HG02885 (cell line): Measurements from ENCODE around the gene SNX5.
"Not testable (repeated sequence)": the region's sequence is repeated elsewhere in the genome, so short reads cannot be mapped to it uniquely, and the experiment has no call there.

Experiments
- ATAC-seq: cut with Tn5 transposase; IDR thresholded peaks from one replicate; pipeline ENCODE4 v1.9.1; 2021; ENCODE audit warnings: mild to moderate bottlenecking; ENCODE audit not compliant: unreplicated experiment, poor library complexity

The SNX5 gene

GRCh38 chr20:17961587-17961940 is 7.0 kb downstream of the SNX5 start:
- ATAC-seq, result no peak

DNA sequence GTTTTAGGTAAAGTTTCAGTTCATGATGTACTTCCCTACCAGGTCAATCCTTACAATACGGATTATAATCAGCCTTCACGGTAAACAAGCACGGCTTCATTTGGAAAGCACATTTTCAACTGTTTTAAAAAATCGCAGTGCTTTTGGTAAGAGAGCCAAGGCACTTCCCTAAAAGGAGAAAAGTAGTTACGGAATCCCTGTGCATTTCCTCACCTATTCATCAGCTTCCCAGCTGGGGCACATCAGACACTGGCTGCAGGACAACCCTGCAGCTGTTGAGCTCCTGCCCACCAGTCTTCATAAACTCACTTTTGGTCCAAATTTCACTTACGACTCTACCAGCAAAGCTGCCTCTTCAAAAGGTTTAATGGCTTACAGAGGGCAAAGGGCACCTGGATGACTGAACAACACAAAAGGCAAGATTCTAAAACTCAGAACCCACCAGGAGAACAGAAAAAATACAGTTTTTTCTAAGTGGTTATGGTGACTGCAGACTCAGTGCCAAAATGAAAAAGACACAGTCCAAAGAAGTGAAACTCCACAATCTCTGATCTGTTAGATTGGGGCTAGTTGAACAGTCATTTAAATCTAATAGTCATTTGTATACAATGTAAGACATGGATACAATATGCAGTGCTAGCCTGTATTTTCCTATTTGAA is 7.5 kb downstream of the SNX5 start:
- no peak for ATAC-seq

- ATAC-seq, result not testable (repeated sequence)
Measured at GRCh38 chr20:17960400-17960885, 8.2 kb downstream of the SNX5 start.

DNA sequence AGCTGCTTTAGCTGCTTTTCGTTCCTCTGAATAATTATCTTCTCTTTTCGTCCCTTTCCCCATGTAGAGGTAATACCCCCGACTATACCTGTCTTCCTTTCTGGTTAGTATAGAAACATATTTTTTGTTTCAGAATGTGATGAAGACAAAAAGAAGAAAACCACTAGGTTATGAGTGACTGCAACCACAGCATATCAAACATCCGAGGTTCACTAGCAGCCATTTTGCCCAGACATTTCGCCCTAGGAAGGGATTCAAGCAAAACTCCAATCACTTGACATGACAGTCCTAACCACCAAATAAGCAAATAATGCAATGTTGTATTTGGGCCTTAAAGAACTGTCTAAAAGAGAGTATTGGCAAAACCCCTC is 9.4 kb downstream of the SNX5 start:
- no peak for ATAC-seq

GRCh38 chr20:17958373-17959256 is 10.0 kb downstream of the SNX5 start:
- ATAC-seq, result no peak

DNA sequence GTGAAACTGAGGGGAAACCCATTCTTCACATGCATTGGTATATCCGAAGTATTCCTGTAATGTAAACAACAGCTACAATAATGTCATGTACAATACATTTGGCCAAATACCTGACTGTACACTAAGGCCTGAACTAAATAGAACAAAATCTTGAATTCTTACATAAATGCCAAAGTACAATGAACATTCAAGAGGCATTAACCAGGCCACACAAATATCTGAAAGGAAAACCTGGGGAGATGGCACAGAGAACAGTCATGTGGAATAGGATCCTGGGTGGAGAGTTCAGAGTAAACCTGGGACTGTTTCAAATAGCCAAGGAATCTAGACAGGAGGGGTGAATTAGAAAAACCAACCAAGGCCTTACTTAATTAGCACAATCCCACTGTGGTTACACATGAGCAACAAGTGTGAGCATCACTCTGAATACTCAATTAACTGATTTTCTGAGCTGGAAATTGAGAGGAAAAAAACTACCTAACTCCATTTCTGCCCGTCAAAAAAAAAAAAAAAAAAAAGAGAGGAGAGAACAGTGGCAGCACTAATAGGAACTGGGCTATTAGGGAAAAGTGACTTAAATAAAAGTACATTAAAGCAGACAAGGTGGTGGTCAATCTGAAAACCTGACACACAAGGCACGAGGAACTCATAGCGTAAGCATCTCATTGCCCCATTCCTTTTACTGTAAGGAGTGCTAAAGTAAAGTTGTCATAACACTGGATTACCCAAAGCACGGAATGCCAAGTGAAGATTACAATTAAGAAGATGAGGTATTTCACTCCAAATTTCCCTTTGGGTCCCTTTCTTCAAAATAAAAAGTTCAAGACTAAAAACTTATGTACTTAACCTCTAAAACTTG is 10.9 kb downstream of the SNX5 start:
- no peak for ATAC-seq

DNA sequence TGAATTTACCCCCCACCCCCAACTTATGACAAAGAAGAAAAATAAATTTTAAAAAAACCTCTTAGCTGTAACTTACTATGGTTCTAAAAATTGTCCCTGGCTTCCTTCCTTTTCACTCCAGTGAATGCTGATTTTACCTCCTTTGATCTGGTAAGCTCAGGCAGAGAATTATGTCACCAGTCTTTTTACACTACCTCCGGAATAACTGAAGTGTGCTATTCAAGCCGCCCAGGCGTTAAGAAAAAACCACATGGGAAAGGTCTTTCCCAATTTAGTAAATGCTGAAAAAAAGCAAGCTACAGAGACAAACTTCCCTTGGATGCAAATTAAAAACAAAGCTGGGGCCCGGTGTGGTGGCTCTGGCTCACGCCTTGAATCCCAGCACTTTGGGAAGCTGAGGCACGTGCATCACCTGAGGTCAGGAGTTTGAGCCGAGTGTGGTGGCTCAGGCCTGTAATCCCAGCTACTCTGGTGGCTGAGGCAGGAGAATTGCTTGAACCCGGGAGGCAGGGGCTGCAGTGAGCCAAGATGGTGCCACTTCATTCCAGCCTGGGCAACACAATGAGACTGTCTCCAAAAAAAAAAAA is 12.4 kb downstream of the SNX5 start:
- ATAC-seq, result no peak

DNA sequence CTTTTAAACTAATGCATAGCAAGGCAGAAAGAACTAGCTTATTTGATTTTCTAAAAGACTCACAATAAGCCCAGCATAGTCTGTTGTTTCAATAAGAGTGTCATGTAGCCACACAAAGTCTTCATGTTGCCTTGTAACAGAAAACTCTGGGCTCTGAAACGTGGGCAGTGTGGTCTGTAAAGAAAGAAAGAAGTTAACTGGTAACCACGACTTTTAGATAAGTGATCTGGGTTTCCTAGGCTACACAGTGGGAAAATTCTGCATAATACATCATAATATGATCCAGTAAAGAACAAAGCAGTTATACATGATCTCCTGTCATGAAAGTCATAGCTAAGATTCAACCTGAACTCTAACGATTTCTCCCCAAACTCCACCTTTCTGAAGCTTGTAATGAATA is 13.3 kb downstream of the SNX5 start:
- no peak for ATAC-seq

DNA sequence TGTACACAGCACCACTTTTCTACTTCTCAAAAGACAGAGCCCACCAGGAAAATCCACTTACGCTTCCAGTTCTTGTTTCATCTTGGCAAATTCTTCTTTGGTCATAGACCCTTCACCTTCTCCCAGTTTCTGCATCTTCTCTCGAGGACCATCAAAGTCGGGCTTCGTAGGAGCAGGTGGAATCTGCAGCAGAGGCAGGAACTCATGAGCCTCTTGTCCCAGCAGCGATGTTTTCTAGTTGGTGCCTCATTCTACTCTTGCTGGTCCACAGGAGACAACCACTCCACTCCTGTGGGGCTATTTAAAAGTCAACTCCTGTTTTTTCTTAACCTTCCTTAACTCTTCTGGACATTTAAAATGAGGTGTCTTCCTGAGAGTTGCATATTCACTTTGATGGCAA is 14.7 kb downstream of the SNX5 start:
- ATAC-seq, result no peak

DNA sequence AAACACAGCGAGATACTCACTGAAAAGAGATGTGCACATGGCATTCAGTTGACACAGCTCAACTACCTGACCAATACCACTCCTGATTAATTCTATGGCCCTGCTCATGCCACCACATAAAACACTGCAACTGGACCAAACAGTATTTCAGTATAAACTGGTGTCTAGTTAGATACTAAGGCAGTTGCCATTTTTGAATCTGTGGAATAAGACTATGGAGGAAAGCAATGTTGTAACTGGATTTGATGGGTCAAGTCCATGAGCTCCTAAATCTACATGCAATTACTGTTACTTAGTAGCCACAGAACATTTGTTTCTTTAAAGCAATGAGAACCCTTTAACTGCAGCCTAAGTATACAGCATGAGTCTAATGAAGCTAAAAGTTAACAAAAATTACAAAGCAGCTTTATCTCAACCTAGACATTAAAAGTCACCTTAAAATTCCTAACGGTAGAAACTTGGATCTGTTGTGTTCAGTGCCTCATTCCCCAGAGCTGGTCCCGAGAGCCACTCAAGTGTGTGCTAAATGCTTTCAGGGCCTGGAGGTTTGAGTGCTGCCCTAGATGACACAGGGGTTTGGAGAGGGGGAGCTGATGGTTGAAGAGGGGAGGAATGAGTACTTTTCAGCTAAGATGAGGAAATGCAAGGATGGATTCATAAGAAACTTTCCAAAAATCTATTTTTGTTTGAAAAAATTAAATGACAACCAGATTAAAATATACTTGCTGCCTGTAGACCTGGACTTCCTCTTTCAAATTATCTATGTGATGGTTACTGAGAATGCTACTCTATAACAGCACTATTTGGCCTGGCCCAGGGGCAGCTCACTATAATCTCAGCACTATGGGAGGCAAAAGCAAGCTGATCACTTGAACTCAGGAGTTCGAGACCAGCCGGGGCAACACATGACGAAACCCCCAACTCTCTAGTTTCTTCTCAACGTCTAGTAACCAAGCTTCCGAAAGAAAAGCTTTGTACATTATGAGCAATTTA is 15.6 kb downstream of the SNX5 start:
- no peak for ATAC-seq

GRCh38 chr20:17951323-17951722 is 17.3 kb downstream of the SNX5 start:
- ATAC-seq, result no peak

DNA sequence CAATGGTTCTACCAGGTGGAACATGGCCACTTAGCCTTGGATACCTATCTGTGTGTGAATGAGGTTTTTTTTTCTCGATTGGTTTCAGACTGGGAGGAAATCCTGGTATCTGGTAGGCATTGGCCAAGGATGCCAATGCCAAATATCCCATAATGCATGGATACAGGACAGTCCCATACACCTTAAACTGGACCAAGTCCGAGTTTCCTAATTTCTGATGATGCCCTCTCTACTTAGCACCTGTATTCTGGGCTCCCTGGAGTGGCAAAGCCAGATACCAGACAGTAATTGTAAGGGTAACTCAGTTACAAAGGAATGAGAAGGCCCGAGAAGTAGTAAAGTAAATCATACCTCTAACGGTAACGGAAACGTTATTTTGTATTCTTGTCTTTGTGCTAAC is 17.9 kb downstream of the SNX5 start:
- ATAC-seq, result no peak

DNA sequence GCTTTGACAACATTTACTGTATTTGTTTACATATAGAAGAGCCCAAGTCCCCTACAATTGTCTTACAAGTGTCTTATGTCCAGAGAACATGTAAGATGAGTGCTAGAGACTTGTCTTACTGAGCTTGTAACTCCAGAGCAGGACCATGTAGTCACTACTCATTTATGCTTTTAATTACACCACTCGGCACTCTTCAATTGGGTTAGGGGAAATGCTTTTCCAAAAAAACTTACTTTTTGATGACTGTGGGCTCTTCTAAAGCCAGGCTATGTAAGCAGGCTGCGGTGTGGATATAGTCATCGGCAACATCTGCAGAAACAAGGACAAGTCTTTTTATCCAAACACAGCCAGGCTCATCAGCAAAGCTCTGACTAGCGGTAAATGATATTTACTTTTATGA is 18.7 kb downstream of the SNX5 start:
- no peak for ATAC-seq

- ATAC-seq, result no peak
Measured at GRCh38 chr20:17948442-17948841, 20.2 kb downstream of the SNX5 start.

GRCh38 chr20:17947474-17947815 is 21.1 kb downstream of the SNX5 start:
- no peak for ATAC-seq

DNA sequence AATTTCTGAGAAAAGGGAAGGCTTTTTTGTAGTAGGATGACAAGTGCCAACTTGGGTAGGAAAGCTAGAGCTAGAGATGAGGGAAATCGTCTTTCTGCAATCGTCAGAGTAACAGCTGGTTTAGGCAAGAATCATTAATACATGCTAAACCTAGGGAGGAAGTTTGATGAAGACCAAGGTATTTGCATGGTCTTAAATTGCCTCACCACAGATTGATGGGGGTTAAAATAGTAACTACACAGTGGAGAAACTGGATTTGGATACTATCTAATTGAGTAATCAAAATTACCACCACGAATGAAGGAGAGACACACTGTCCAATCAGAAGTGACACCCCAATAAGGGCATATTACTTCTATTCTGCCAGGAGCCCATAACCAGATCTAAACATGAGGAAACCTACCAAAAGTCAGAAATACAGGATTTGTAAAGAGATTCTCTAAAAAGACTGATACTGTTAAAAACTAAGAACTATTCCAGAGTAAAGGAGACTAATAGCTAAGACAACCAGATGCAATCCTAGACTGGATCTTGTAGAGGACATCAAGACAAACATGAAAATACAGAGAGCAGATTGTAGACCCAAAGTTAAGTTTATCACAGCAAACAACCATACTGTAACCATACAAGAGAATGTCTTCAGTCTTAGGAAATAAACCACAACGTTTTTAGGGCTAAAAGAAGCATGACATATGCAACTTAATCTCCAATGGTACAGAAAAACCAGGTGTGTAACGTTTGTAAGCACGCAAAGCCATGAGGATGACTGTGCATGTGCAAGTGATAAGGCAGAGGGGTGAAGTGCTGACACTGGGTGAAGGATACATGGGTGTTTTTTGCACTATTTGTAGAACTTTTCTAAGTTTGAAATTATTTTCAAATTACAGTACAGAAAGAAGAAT is 21.8 kb downstream of the SNX5 start:
- no peak for ATAC-seq

GRCh38 chr20:17946040-17946439 is 22.6 kb downstream of the SNX5 start:
- ATAC-seq, result no peak

DNA sequence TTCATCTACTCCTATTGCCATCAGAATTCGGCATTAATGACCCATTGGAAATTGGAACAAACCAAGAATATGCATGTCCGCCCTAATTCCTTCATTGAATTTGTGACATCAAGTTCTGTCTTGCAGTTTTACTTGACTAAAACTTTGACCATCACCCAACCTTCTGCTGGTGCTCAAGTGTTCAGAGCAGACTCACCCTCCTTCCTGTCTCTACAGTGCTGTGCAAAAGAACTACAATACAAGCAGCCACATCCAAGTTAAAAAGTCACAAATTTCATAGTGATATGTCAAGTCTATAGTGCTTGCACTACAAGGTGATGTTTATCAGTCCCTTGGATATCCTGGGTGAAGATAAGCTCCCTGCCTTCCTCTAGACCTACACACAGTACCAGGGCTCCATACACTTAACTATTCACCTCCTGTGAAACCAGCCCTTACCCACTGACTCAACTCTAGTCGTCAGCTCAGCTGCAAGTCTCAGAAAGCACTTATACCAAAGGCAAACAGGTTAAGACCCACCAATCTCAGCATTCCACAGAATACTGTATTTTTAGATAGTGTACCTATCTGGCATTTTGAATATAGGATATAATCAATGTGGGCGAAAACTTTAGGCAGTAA is 23.6 kb downstream of the SNX5 start:
- no peak for ATAC-seq
